Measurements from ENCODE around the gene KIAA0753. TPM values are rescaled to one million over a fixed set of nuclear protein-coding genes. Genes with fewer than 3 reads are reported as not detected.
A peak's percentile ranks its signal among the peaks of the same experiment; 100 is the strongest.

The KIAA0753 gene
- total and polyA plus RNA-seq, 7 experiments from 2014 or later, result 2.6 to 18.4 (median 13.3) TPM

GRCh38 chr17:6611231-6611630, 29.3 kb downstream of the KIAA0753 start:
- CTCF ChIA-PET, result interaction anchor here (1.1 kb wide), 1 partner anchor 20 kb away, joined by 3 read pairs; no protein-coding TSS in a partner anchor
- DNase-seq (no peak), ATAC-seq (no peak)
- Mint-ChIP-seq H3K4me1 (peaks cover 0 to 13% (median 0%) of the 10 kb centered on the region in 7 donors), H3K36me3 (peaks cover 0 to 53% (median 24%) of the 10 kb centered on the region in 5 donors), H3K9me3 (no peaks in the 10 kb centered on the region), H3K4me3 (no peak overlapping the region), H3K27ac (no peak overlapping the region), H3K27me3 (no peaks in the 10 kb centered on the region)
- intact Hi-C loops (cut with micrococcal nuclease), result no loop called here
- H3K27me3 ChIP-seq (ENCODE audit: control insufficient read depth in 2 of 2, insufficient read depth in 2 of 2, low read length in 2 of 2), result no peaks in the 10 kb centered on the region
- H3K27ac ChIP-seq (ENCODE audit: low read depth, low read length), result no peak overlapping the region
- POLR2A ChIA-PET, result no interaction called here
- H3K4me1 ChIP-seq (ENCODE audit: control insufficient read depth in 2 of 2, insufficient read depth in 2 of 2, low read length in 2 of 2), result no peaks in the 10 kb centered on the region
- H3K4me3 ChIP-seq (ENCODE audit: low read length), result no peak overlapping the region
- H3K9me3 ChIP-seq (ENCODE audit: control insufficient read depth in 2 of 3, low read length in 3 of 3), result no peaks in the 10 kb centered on the region
- H3K36me3 ChIP-seq (ENCODE audit: control insufficient read depth in 2 of 3, insufficient read depth in 3 of 3, low read length in 3 of 3), result peaks cover 0 to 39% (median 11%) of the 10 kb centered on the region in 3 experiments

GRCh38 chr17:6610011-6610410, 30.5 kb downstream of the KIAA0753 start:
- ATAC-seq (no peak), DNase-seq (no peak)
- Mint-ChIP-seq H3K4me1 (peaks cover 0 to 13% (median 0%) of the 10 kb centered on the region in 7 donors), H3K9me3 (no peaks in the 10 kb centered on the region), H3K27me3 (no peaks in the 10 kb centered on the region), H3K36me3 (peaks cover 6 to 62% (median 33%) of the 10 kb centered on the region in 5 donors), H3K27ac (no peak overlapping the region), H3K4me3 (no peak overlapping the region)
- Histone ChIP-seq H3K27me3 (ENCODE audit: control insufficient read depth in 2 of 2, insufficient read depth in 2 of 2, low read length in 2 of 2) (no peaks in the 10 kb centered on the region), H3K4me1 (ENCODE audit: control insufficient read depth in 2 of 2, insufficient read depth in 2 of 2, low read length in 2 of 2) (no peaks in the 10 kb centered on the region), H3K9me3 (ENCODE audit: control insufficient read depth in 2 of 3, low read length in 3 of 3) (no peaks in the 10 kb centered on the region), H3K4me3 (ENCODE audit: low read length) (no peak overlapping the region), H3K27ac (ENCODE audit: low read depth, low read length) (no peak overlapping the region), H3K36me3 (ENCODE audit: control insufficient read depth in 2 of 3, insufficient read depth in 3 of 3, low read length in 3 of 3) (peaks cover 0 to 51% (median 11%) of the 10 kb centered on the region in 3 experiments)
- POLR2A ChIA-PET, result no interaction called here
- intact Hi-C loops (cut with micrococcal nuclease), result no loop called here
- CTCF ChIA-PET, result no interaction called here

GRCh38 chr17:6608321-6608720, 32.2 kb downstream of the KIAA0753 start:
- Histone ChIP-seq H3K27ac (ENCODE audit: low read depth, low read length) (no peak overlapping the region), H3K4me1 (ENCODE audit: control insufficient read depth in 2 of 2, insufficient read depth in 2 of 2, low read length in 2 of 2) (no peaks in the 10 kb centered on the region), H3K27me3 (ENCODE audit: control insufficient read depth in 2 of 2, insufficient read depth in 2 of 2, low read length in 2 of 2) (no peaks in the 10 kb centered on the region), H3K9me3 (ENCODE audit: control insufficient read depth in 2 of 3, low read length in 3 of 3) (no peaks in the 10 kb centered on the region), H3K4me3 (ENCODE audit: low read length) (no peak overlapping the region), H3K36me3 (ENCODE audit: control insufficient read depth in 2 of 3, insufficient read depth in 3 of 3, low read length in 3 of 3) (peaks cover 0 to 51% (median 11%) of the 10 kb centered on the region in 3 experiments)
- ATAC-seq (no peak), DNase-seq (no peak)
- H3K4me3 Mint-ChIP-seq, result no peak overlapping the region
- H3K4me1 Mint-ChIP-seq, result peaks cover 0 to 5% (median 0%) of the 10 kb centered on the region in 7 donors
- no peaks in the 10 kb centered on the region for H3K27me3 Mint-ChIP-seq
- no peaks in the 10 kb centered on the region for H3K9me3 Mint-ChIP-seq
- ChIA-PET POLR2A (no interaction called here), CTCF (no interaction called here)
- intact Hi-C loops (cut with micrococcal nuclease), result no loop called here
- H3K27ac Mint-ChIP-seq, result no peak overlapping the region
- peaks cover 10 to 64% (median 27%) of the 10 kb centered on the region in 5 donors for H3K36me3 Mint-ChIP-seq

GRCh38 chr17:6605142-6605541, 35.4 kb downstream of the KIAA0753 start:
- Mint-ChIP-seq H3K4me1 (peaks cover 0 to 9% (median 0%) of the 10 kb centered on the region in 7 donors), H3K9me3 (no peaks in the 10 kb centered on the region), H3K27me3 (no peaks in the 10 kb centered on the region), H3K4me3 (no peak overlapping the region), H3K27ac (no peak overlapping the region), H3K36me3 (peaks cover 19 to 76% (median 32%) of the 10 kb centered on the region in 5 donors)
- Histone ChIP-seq H3K36me3 (ENCODE audit: control insufficient read depth in 2 of 3, insufficient read depth in 3 of 3, low read length in 3 of 3) (peaks cover 4 to 50% (median 11%) of the 10 kb centered on the region in 3 experiments), H3K4me1 (ENCODE audit: control insufficient read depth in 2 of 2, insufficient read depth in 2 of 2, low read length in 2 of 2) (no peaks in the 10 kb centered on the region), H3K4me3 (ENCODE audit: low read length) (no peak overlapping the region), H3K27ac (ENCODE audit: low read depth, low read length) (no peak overlapping the region), H3K27me3 (ENCODE audit: control insufficient read depth in 2 of 2, insufficient read depth in 2 of 2, low read length in 2 of 2) (no peaks in the 10 kb centered on the region), H3K9me3 (ENCODE audit: control insufficient read depth in 2 of 3, low read length in 3 of 3) (no peaks in the 10 kb centered on the region)
- ChIA-PET POLR2A (interaction anchor here (0.6 kb wide), 1 partner anchor 20 kb away, joined by 3 read pairs; no protein-coding TSS in a partner anchor), CTCF (no interaction called here)
- ATAC-seq (no peak), DNase-seq (no peak)
- intact Hi-C loops (cut with micrococcal nuclease), result no loop called here

- H3K27ac Mint-ChIP-seq, result peak overlapping the region in 1 of 9 donors; percentile 21
Measured at GRCh38 chr17:6603744-6604325, 36.7 kb downstream of the KIAA0753 start.

GRCh38 chr17:6602141-6602540, 38.4 kb downstream of the KIAA0753 start:
- Mint-ChIP-seq H3K9me3 (no peaks in the 10 kb centered on the region), H3K36me3 (peaks cover 20 to 81% (median 23%) of the 10 kb centered on the region in 5 donors), H3K27me3 (no peaks in the 10 kb centered on the region), H3K4me1 (peaks cover 0 to 9% (median 0%) of the 10 kb centered on the region in 7 donors), H3K4me3 (no peak overlapping the region), H3K27ac (no peak overlapping the region)
- CTCF ChIA-PET, result interaction anchor here (0.5 kb wide), 1 partner anchor 1101 kb away, joined by 3 read pairs; no protein-coding TSS in a partner anchor
- Histone ChIP-seq H3K9me3 (ENCODE audit: control insufficient read depth in 2 of 3, low read length in 3 of 3) (no peaks in the 10 kb centered on the region), H3K4me3 (ENCODE audit: low read length) (no peak overlapping the region), H3K27me3 (ENCODE audit: control insufficient read depth in 2 of 2, insufficient read depth in 2 of 2, low read length in 2 of 2) (no peaks in the 10 kb centered on the region), H3K4me1 (ENCODE audit: control insufficient read depth in 2 of 2, insufficient read depth in 2 of 2, low read length in 2 of 2) (no peaks in the 10 kb centered on the region), H3K27ac (ENCODE audit: low read depth, low read length) (no peak overlapping the region), H3K36me3 (ENCODE audit: control insufficient read depth in 2 of 3, insufficient read depth in 3 of 3, low read length in 3 of 3) (peaks cover 0 to 33% (median 4%) of the 10 kb centered on the region in 3 experiments)
- no peak for ATAC-seq
- POLR2A ChIA-PET, result interaction anchor here (0.8 kb wide), 1 partner anchor 31 kb away, joined by 3 read pairs; no protein-coding TSS in a partner anchor
- no peak for DNase-seq
- intact Hi-C loops (cut with micrococcal nuclease), result no loop called here

More at GRCh38 chr17:6603744-6604325, 36.7 kb downstream of the KIAA0753 start:
- no peaks in the 10 kb centered on the region for H3K9me3 ChIP-seq (ENCODE audit: control insufficient read depth in 2 of 3, low read length in 3 of 3)
- no peak for ATAC-seq
- peaks cover 18 to 77% (median 23%) of the 10 kb centered on the region in 5 donors for H3K36me3 Mint-ChIP-seq
- POLR2A ChIA-PET, result no interaction called here
- H3K27me3 Mint-ChIP-seq, result no peaks in the 10 kb centered on the region
- CTCF ChIA-PET, result no interaction called here
- no peak for DNase-seq
- H3K4me3 ChIP-seq (ENCODE audit: low read length), result no peak overlapping the region
- H3K4me3 Mint-ChIP-seq, result no peak overlapping the region
- H3K36me3 ChIP-seq (ENCODE audit: control insufficient read depth in 2 of 3, insufficient read depth in 3 of 3, low read length in 3 of 3), result peaks cover 4 to 44% (median 4%) of the 10 kb centered on the region in 3 experiments
- intact Hi-C loops (cut with micrococcal nuclease), result no loop called here
- no peaks in the 10 kb centered on the region for H3K27me3 ChIP-seq (ENCODE audit: control insufficient read depth in 2 of 2, insufficient read depth in 2 of 2, low read length in 2 of 2)
- H3K27ac ChIP-seq (ENCODE audit: low read depth, low read length), result no peak overlapping the region
- H3K4me1 ChIP-seq (ENCODE audit: control insufficient read depth in 2 of 2, insufficient read depth in 2 of 2, low read length in 2 of 2), result no peaks in the 10 kb centered on the region
- H3K9me3 Mint-ChIP-seq, result no peaks in the 10 kb centered on the region
- peaks cover 0 to 9% (median 0%) of the 10 kb centered on the region in 7 donors for H3K4me1 Mint-ChIP-seq

- no peak overlapping the region for H3K27ac Mint-ChIP-seq
- peaks cover 2 to 35% (median 4%) of the 10 kb centered on the region in 3 experiments for H3K36me3 ChIP-seq (ENCODE audit: control insufficient read depth in 2 of 3, insufficient read depth in 3 of 3, low read length in 3 of 3)
- intact Hi-C loops (cut with micrococcal nuclease), result no loop called here
- no peaks in the 10 kb centered on the region for H3K27me3 Mint-ChIP-seq
- ATAC-seq (peak; percentile 60), DNase-seq (no peak)
- peaks cover 0 to 1% (median 0%) of the 10 kb centered on the region in 11 donors for H3K9me3 Mint-ChIP-seq
- peaks cover 14 to 82% (median 31%) of the 10 kb centered on the region in 5 donors for H3K36me3 Mint-ChIP-seq
- ChIA-PET POLR2A (no interaction called here), CTCF (no interaction called here)
- no peak overlapping the region for H3K4me3 Mint-ChIP-seq
- H3K27ac ChIP-seq (ENCODE audit: low read depth, low read length), result no peak overlapping the region
- no peaks in the 10 kb centered on the region for H3K4me1 ChIP-seq (ENCODE audit: control insufficient read depth in 2 of 2, insufficient read depth in 2 of 2, low read length in 2 of 2)
- no peaks in the 10 kb centered on the region for H3K9me3 ChIP-seq (ENCODE audit: control insufficient read depth in 2 of 3, low read length in 3 of 3)
- H3K4me1 Mint-ChIP-seq, result peaks cover 0 to 9% (median 0%) of the 10 kb centered on the region in 7 donors
- no peak overlapping the region for H3K4me3 ChIP-seq (ENCODE audit: low read length)
- H3K27me3 ChIP-seq (ENCODE audit: control insufficient read depth in 2 of 2, insufficient read depth in 2 of 2, low read length in 2 of 2), result no peaks in the 10 kb centered on the region
Measured at GRCh38 chr17:6599364-6599763, 41.1 kb downstream of the KIAA0753 start.

All from naive thymus-derived CD4-positive, alpha-beta T cell (primary cell).